MM.1S (cell line): ENCODE data around the gene NAA80.

Experiments used
- DNase-seq: peaks from one replicate; pipeline ENCODE4 v3.0.0-alpha.2; 2015
- H2AFZ ChIP-seq: fragments of 300-600 bp; sonication (generic); 2 replicates; pipeline ENCODE4 v1.6.0; 2016; ENCODE audit warnings: antibody characterized with exemption, low read length
- H3F3A ChIP-seq: fragments of 300-600 bp; sonication (generic); 2 replicates; pipeline ENCODE4 v1.6.1; 2016; ENCODE audit warnings: mild to moderate bottlenecking, antibody characterized with exemption, low read length, moderate library complexity, mixed read lengths; ENCODE audit not compliant: insufficient read depth
- H3K27ac ChIP-seq: fragments of 300-600 bp; sonication (generic); 2 replicates; pipeline ENCODE4 v1.5.1; 2016; ENCODE audit warnings: mild to moderate bottlenecking, low read length
- H3K27me3 ChIP-seq: fragments of 300-600 bp; sonication (generic); replicated peaks from 2 replicates; pipeline ENCODE4 v1.6.0; 2016; ENCODE audit warnings: low read length; ENCODE audit not compliant: insufficient read depth
- H3K36me3 ChIP-seq: fragments of 300-600 bp; sonication (generic); replicated peaks from 2 replicates; pipeline ENCODE4 v1.6.1; 2016; ENCODE audit warnings: mild to moderate bottlenecking, low read length, mixed read lengths; ENCODE audit not compliant: insufficient read depth
- H3K4me1 ChIP-seq: fragments of 300-600 bp; sonication (generic); 2 replicates; pipeline ENCODE4 v1.6.1; 2016; ENCODE audit warnings: low read length, mixed read lengths
- H3K4me2 ChIP-seq: fragments of 300-600 bp; sonication (generic); 2 replicates; pipeline ENCODE4 v1.6.0; 2016; ENCODE audit warnings: low read depth, low read length
- H3K4me3 ChIP-seq: fragments of 300-600 bp; sonication (generic); 2 replicates; pipeline ENCODE4 v1.5.1; 2016; ENCODE audit warnings: low read length, mixed read lengths
- H3K79me2 ChIP-seq: fragments of 300-600 bp; sonication (generic); 2 replicates; pipeline ENCODE4 v1.6.1; 2016; ENCODE audit warnings: mixed run types, low read length, mixed read lengths
- H3K9ac ChIP-seq: fragments of 300-600 bp; sonication (generic); 2 replicates; pipeline ENCODE4 v1.6.1; 2016; ENCODE audit warnings: low read length, mixed read lengths
- H3K9me2 ChIP-seq: fragments of 300-600 bp; sonication (generic); replicated peaks from 2 replicates; pipeline ENCODE4 v1.6.1; 2016; ENCODE audit warnings: mild to moderate bottlenecking, low read length, mixed read lengths; ENCODE audit not compliant: insufficient read depth
- H3K9me3 ChIP-seq: fragments of 300-600 bp; sonication (generic); replicated peaks from 2 replicates; pipeline ENCODE4 v1.6.1; 2016; ENCODE audit warnings: mild to moderate bottlenecking, low read length, mixed read lengths; ENCODE audit not compliant: insufficient read depth
- H4K20me1 ChIP-seq: fragments of 300-600 bp; sonication (generic); 2 replicates; pipeline ENCODE4 v1.6.1; 2016; ENCODE audit warnings: mild to moderate bottlenecking, low read length, moderate library complexity, mixed read lengths; ENCODE audit not compliant: insufficient read depth
- CTCF ChIP-seq: fragments of 300-600 bp; sonication (generic); IDR thresholded peaks from 2 replicates; pipeline ENCODE4 v1.5.1; 2016; ENCODE audit warnings: antibody characterized with exemption, low read length, mixed read lengths
- EZH2 ChIP-seq: fragments of 300-600 bp; sonication (generic); optimal IDR thresholded peaks from 2 replicates; pipeline ENCODE3; 2017; ENCODE audit warnings: low read depth, mild to moderate bottlenecking, antibody characterized with exemption, low read length, mixed read lengths
- EZH2phosphoT487 ChIP-seq: fragments of 300-600 bp; sonication (generic); IDR thresholded peaks from 2 replicates; pipeline ENCODE4 v1.6.1; 2018; ENCODE audit warnings: antibody characterized with exemption, low read length

Gene NAA80

GRCh38 chr3:50264964-50265485, 34.2 kb downstream of the NAA80 start:
- DNase-seq, result no peak
- Histone ChIP-seq H3K9me3 (no peaks in the 10 kb centered on the region), H4K20me1 (no peaks in the 10 kb centered on the region), H3K36me3 (no peaks in the 10 kb centered on the region), H3K4me2 (no peak overlapping the region), H3K4me1 (peaks cover 6% of the 10 kb centered on the region; the same call in 1 of the 2 replicates), H3K9me2 (no peaks in the 10 kb centered on the region), H3F3A (no peaks in the 10 kb centered on the region), H3K79me2 (no peaks in the 10 kb centered on the region), H3K27me3 (peaks cover 50% of the 10 kb centered on the region), H3K9ac (no peak overlapping the region), H3K4me3 (no peak overlapping the region), H3K27ac (no peak overlapping the region), H2AFZ (no peak overlapping the region)
- TF ChIP-seq EZH2 (no peak), CTCF (no peak), EZH2phosphoT487 (no peak)

DNA sequence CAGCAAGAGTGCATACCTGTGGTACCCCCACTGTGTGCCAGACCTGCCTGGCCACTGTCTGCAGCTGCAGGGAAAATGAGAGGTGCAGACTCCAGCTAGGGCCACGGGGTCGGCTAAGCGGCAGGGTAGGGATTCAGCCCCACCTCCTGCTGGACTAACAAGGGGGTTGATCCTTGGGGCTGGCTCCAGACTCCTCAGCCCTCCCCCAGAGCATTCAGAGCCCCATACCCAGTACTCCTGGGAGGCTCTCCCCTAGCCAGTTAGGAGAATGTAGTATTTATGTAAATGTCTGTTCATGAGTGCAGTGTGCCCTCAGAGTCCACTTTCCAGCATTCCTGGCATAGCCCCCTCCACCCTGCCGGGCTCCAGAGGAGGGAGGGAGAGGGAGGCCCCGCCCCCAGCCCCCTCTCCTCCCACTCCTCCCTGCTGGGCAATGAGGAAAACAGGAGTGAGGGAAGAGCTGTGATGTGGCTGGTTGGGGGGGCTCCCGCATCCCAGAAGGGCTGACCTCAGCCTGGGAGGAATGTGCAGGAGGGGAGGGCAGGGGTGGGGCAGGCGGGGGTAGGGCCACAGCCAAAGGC, 34.7 kb downstream of the NAA80 start:
- Histone ChIP-seq H3K27ac (no peak overlapping the region), H3K4me2 (no peak overlapping the region)
- DNase-seq, result no peak

DNA sequence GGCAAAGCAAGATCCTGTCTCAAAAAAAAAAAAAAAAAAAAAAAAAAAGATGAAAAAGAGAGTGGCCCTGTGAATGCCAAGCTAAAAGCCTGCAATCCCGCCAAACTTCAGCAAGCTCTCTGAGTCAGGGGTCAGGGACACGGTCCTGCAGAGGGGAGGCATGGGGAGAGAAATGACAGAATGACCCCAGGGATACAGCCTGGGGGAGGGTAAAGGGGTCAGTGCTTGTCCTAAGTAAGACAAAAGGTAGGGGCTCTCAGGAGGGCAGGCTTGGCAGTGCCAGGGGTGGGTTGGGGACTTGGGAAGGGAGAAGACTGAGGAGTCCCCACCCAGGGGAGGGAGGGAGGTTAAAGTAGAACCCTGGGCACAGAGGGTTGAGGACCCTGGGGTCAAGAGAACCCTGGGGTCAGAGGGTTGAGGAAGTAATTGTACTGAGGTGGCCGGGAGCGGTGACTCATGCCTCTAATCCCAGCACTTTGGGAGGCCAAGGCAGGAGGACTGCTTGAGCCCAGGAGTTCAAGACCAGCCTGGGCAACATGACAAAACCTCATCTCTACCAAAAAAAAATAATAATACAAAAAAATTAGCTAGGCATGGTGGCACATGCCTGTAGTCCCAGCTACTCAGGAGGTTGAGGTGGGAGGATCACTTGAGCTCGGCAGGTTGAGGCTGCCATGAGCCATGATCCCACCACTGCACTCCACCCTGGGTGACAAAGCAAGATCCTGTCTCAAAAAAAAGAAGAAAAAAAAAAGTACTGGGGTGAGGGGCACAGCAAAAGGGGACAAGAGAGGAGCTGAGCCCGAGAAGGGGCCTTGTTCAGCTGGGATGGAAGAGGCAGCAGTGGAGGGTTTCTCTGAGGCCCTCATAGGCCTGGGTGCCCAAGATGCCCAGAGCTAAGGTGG, 35.5 kb downstream of the NAA80 start:
- H3K4me2 ChIP-seq, result no peak overlapping the region
- H3K9me2 ChIP-seq, result no peaks in the 10 kb centered on the region
- H3K36me3 ChIP-seq, result no peaks in the 10 kb centered on the region
- H3K79me2 ChIP-seq, result no peaks in the 10 kb centered on the region
- no peak for DNase-seq
- no peak overlapping the region for H2AFZ ChIP-seq
- peaks cover 6% of the 10 kb centered on the region; the same call in 1 of the 2 replicates for H3K4me1 ChIP-seq
- H3K4me3 ChIP-seq, result no peak overlapping the region
- H4K20me1 ChIP-seq, result no peaks in the 10 kb centered on the region
- no peak overlapping the region for H3K9ac ChIP-seq
- no peak overlapping the region for H3K27ac ChIP-seq
- peaks cover 37% of the 10 kb centered on the region for H3K27me3 ChIP-seq
- 0 out of 2 replicates have a peak, but pooled peaks cover 6% of the 10 kb centered on the region for H3F3A ChIP-seq
- TF ChIP-seq CTCF (no peak), EZH2phosphoT487 (no peak), EZH2 (no peak)
- no peaks in the 10 kb centered on the region for H3K9me3 ChIP-seq

More for the DNA sequence above, 34.7 kb downstream of the NAA80 start:
- no peaks in the 10 kb centered on the region for H4K20me1 ChIP-seq
- no peaks in the 10 kb centered on the region for H3K9me2 ChIP-seq
- H3K9ac ChIP-seq, result no peak overlapping the region
- H3K79me2 ChIP-seq, result no peaks in the 10 kb centered on the region
- TF ChIP-seq EZH2phosphoT487, result no peak
- TF ChIP-seq EZH2, result no peak
- no peak for TF ChIP-seq CTCF
- no peak overlapping the region for H3K4me3 ChIP-seq
- peaks cover 44% of the 10 kb centered on the region for H3K27me3 ChIP-seq
- 0 out of 2 replicates have a peak, but pooled peaks cover 2% of the 10 kb centered on the region for H3F3A ChIP-seq
- H3K9me3 ChIP-seq, result no peaks in the 10 kb centered on the region
- H3K4me1 ChIP-seq, result peaks cover 6% of the 10 kb centered on the region; the same call in 1 of the 2 replicates
- no peak overlapping the region for H2AFZ ChIP-seq
- H3K36me3 ChIP-seq, result no peaks in the 10 kb centered on the region
